Breast epithelium (tissue), 4 donors: ENCODE measurements around the gene AFF4. TPM values are rescaled to one million over a fixed set of nuclear protein-coding genes. Genes with fewer than 3 reads are reported as not detected.
"Not testable (repeated sequence)": the region's sequence is repeated elsewhere in the genome, so short reads cannot be mapped to it uniquely, and the experiment has no call there.

Experiments
- DNase-seq, 2 donors: peaks; one replicate each; pipeline ENCODE4 v3.0.0-alpha.2; 2019; ENCODE audit warnings: low spot score in 2 of 2
- H3K27ac ChIP-seq, 2 donors: fragments of 200-600 bp; sonication (generic) in 1 of 2; one replicate each; pipeline ENCODE4 v1.5.1; 2016 to 2019; ENCODE audit warnings: mild to moderate bottlenecking in 1 of 2
- H3K27me3 ChIP-seq, 2 donors: fragments of 200-600 bp; sonication (generic) in 1 of 2; one replicate each; pipeline versions ENCODE4 v1.5.1 to v1.6.0; 2017 to 2019; ENCODE audit warnings: control low read depth in 1 of 2, mild to moderate bottlenecking in 1 of 2
- H3K36me3 ChIP-seq: fragments of 200-600 bp; one replicate; pipeline ENCODE4 v1.5.1; 2019
- H3K4me1 ChIP-seq, 2 donors: fragments of 200-600 bp; sonication (generic); one replicate each; pipeline ENCODE4 v1.5.1; 2016 to 2019; ENCODE audit warnings: control low read depth in 1 of 2
- H3K4me3 ChIP-seq, 3 donors: fragments of 200-600 bp; sonication (generic); 1 replicate in 2 of 3; 2 replicates in 1 of 3; pipeline ENCODE4 v1.5.1; 2016 to 2019; ENCODE audit warnings: mild to moderate bottlenecking in 3 of 3, moderate library complexity in 2 of 3
- H3K9me3 ChIP-seq, 2 donors: fragments of 200-600 bp; sonication (generic) in 1 of 2; one replicate each; pipeline ENCODE4 v1.5.1; 2016 to 2019; ENCODE audit warnings: control low read depth in 1 of 2
- CTCF ChIP-seq, 3 donors: fragments of 450-650 bp; IDR thresholded peaks; one replicate each; pipeline ENCODE4 v1.5.1; 2016 to 2017; ENCODE audit warnings: antibody characterized with exemption in 3 of 3, mild to moderate bottlenecking in 3 of 3, moderate library complexity in 3 of 3
- POLR2A ChIP-seq: fragments of 450-650 bp; IDR thresholded peaks from one replicate; pipeline ENCODE4 v1.6.1; 2016; ENCODE audit warnings: antibody characterized with exemption, mild to moderate bottlenecking, moderate library complexity
- POLR2AphosphoS5 ChIP-seq, 3 donors: sonication (generic); formaldehyde crosslinking; IDR thresholded peaks; one replicate each; pipeline ENCODE4 v1.6.1; 2017; ENCODE audit warnings: antibody characterized with exemption in 3 of 3
- intact Hi-C: fragments of 100-400 bp; cut with DNase I; formaldehyde crosslinking; loops from one replicate; pipeline ENCODE4 v1.15.1; 2023; ENCODE audit warnings: low total_unique reads
- total RNA-seq, 3 donors: library from RNA; depleted of rRNA; stranded (reverse); fragments of >200 nt; gene quantifications; one replicate each; pipeline ENCODE4 v1.1.0, GENCODE V29; 2016

Gene AFF4
- total RNA-seq, 3 donors from 2014 or later = 70.2 to 108 (median 75.4) TPM

GRCh38 chr5:132979367-132979940 lies 16.0 kb upstream of the AFF4 start:
- intact Hi-C loops = no loop called here
- H3K4me3 ChIP-seq = no peak overlapping the region
- no peak overlapping the region for H3K27ac ChIP-seq
- no peaks in the 10 kb centered on the region for H3K36me3 ChIP-seq
- H3K4me1 ChIP-seq = no peaks in the 10 kb centered on the region
- TF ChIP-seq POLR2A = no peak
- no peak for TF ChIP-seq CTCF (IDR thresholded peaks at IDR 0.05)
- TF ChIP-seq POLR2AphosphoS5 (IDR thresholded peaks at IDR 0.05) = no peak
- no peaks in the 10 kb centered on the region for H3K27me3 ChIP-seq
- no peak for DNase-seq
- no peaks in the 10 kb centered on the region for H3K9me3 ChIP-seq

GRCh38 chr5:132976852-132977251 lies 13.4 kb upstream of the AFF4 start:
- Histone ChIP-seq H3K9me3 (no peaks in the 10 kb centered on the region), H3K27ac (no peak overlapping the region), H3K4me1 (no peaks in the 10 kb centered on the region), H3K36me3 (no peaks in the 10 kb centered on the region), H3K27me3 (no peaks in the 10 kb centered on the region), H3K4me3 (no peak overlapping the region)
- TF ChIP-seq CTCF (IDR thresholded peaks at IDR 0.05) (no peak), POLR2A (no peak), POLR2AphosphoS5 (IDR thresholded peaks at IDR 0.05) (no peak)
- DNase-seq = no peak
- intact Hi-C loops = no loop called here

- H3K27me3 ChIP-seq, H3K9me3 ChIP-seq, H3K27ac ChIP-seq, H3K4me1 ChIP-seq, DNase-seq, H3K4me3 ChIP-seq, H3K36me3 ChIP-seq, intact Hi-C loops: not testable (repeated sequence)
These were observed 9.0 kb upstream of the AFF4 start for GRCh38 chr5:132972436-132972828.

GRCh38 chr5:132971483-132972435 lies 8.3 kb upstream of the AFF4 start:
- Histone ChIP-seq H3K36me3 (no peaks in the 10 kb centered on the region), H3K9me3 (no peaks in the 10 kb centered on the region), H3K4me1 (no peaks in the 10 kb centered on the region), H3K4me3 (no peak overlapping the region), H3K27ac (no peak overlapping the region), H3K27me3 (no peaks in the 10 kb centered on the region)
- no peak for DNase-seq
- intact Hi-C loops = no loop called here
- no peak for TF ChIP-seq CTCF (IDR thresholded peaks at IDR 0.05)
- TF ChIP-seq POLR2A = no peak
- no peak for TF ChIP-seq POLR2AphosphoS5 (IDR thresholded peaks at IDR 0.05)

GRCh38 chr5:132965120-132965519 lies 1.7 kb upstream of the AFF4 start:
- Histone ChIP-seq H3K36me3 (no peaks in the 10 kb centered on the region), H3K9me3 (no peaks in the 10 kb centered on the region), H3K27ac (no peak overlapping the region), H3K4me3 (no peak overlapping the region), H3K27me3 (no peaks in the 10 kb centered on the region), H3K4me1 (peaks cover 0 to 12% of the 10 kb centered on the region in 2 donors)
- intact Hi-C loops = no loop called here
- TF ChIP-seq CTCF (IDR thresholded peaks at IDR 0.05) (no peak), POLR2A (no peak), POLR2AphosphoS5 (IDR thresholded peaks at IDR 0.05) (no peak)
- DNase-seq = no peak
